ENCODE measurements around the gene UBL5. TPM values are rescaled to one million over a fixed set of nuclear protein-coding genes. Genes with fewer than 3 reads are reported as not detected.

Gene UBL5
- total RNA-seq, 2 experiments from 2014 or later, result 383 to 395 TPM

DNA sequence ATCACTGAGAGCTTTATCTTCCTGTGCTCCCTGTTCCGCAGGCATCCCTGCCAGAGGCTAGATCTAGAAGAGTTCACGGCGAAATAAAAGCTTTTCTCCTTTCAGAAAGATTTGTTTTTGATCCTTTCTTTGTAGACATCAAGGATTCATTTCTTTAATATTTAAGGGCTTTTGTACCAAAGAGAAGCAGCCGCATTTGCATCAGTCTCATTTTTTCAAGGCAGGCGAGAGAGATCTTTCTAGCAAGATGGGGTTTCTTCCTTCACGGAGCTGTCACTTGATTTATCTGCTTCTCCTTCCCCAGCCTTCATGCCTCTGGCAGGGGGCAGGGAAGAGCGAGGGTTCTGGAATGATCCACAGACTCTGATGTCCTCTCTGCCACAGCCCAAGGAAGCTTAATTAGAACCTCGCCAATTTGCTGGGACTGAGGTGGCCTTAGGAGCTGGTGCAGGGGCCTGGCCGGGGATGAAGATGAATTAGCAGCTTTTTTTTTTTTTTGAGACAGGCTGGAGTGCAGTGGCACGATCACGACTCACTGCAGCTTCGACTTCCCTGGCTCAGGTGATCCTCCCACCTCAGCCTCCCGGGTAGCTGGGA lies 47.4 kb downstream of the UBL5 start:
- Mint-ChIP-seq H3K27ac (no peak overlapping the region), H3K9me3 (ENCODE audit: insufficient read depth) (no peaks in the 10 kb centered on the region), H3K36me3 (ENCODE audit: low read depth) (no peaks in the 10 kb centered on the region), H3K4me1 (ENCODE audit: low read depth) (no peaks in the 10 kb centered on the region), H3K27me3 (ENCODE audit: low read depth) (no peaks in the 10 kb centered on the region), H3K4me3 (no peak overlapping the region)
- POLR2A ChIA-PET, result no interaction called here
- no peak for ATAC-seq
- CTCF ChIA-PET, result no interaction called here
- no peak for DNase-seq

- POLR2A ChIA-PET, result no interaction called here
- H3K4me3 Mint-ChIP-seq, result no peak overlapping the region
Measured at GRCh38 chr19:9875796-9876195, 48.1 kb downstream of the UBL5 start.

GRCh38 chr19:9877780-9878510 lies 50.2 kb downstream of the UBL5 start:
- Mint-ChIP-seq H3K27me3 (ENCODE audit: low read depth) (no peaks in the 10 kb centered on the region), H3K9me3 (ENCODE audit: insufficient read depth) (no peaks in the 10 kb centered on the region), H3K36me3 (ENCODE audit: low read depth) (no peaks in the 10 kb centered on the region), H3K27ac (no peak overlapping the region), H3K4me3 (no peak overlapping the region), H3K4me1 (ENCODE audit: low read depth) (no peaks in the 10 kb centered on the region)
- ATAC-seq (no peak), DNase-seq (no peak)
- ChIA-PET POLR2A (no interaction called here), CTCF (no interaction called here)

More at GRCh38 chr19:9875796-9876195, 48.1 kb downstream of the UBL5 start:
- Mint-ChIP-seq H3K9me3 (ENCODE audit: insufficient read depth) (no peaks in the 10 kb centered on the region), H3K4me1 (ENCODE audit: low read depth) (no peaks in the 10 kb centered on the region), H3K36me3 (ENCODE audit: low read depth) (no peaks in the 10 kb centered on the region), H3K27ac (no peak overlapping the region), H3K27me3 (ENCODE audit: low read depth) (no peaks in the 10 kb centered on the region)
- ATAC-seq, result no peak
- CTCF ChIA-PET, result no interaction called here
- DNase-seq, result no peak

- DNase-seq, result no peak
- Mint-ChIP-seq H3K4me3 (no peak overlapping the region), H3K9me3 (ENCODE audit: insufficient read depth) (no peaks in the 10 kb centered on the region), H3K36me3 (ENCODE audit: low read depth) (no peaks in the 10 kb centered on the region), H3K27me3 (ENCODE audit: low read depth) (no peaks in the 10 kb centered on the region), H3K27ac (no peak overlapping the region), H3K4me1 (ENCODE audit: low read depth) (no peaks in the 10 kb centered on the region)
- ChIA-PET POLR2A (interaction anchor here (0.6 kb wide), 1 partner anchor 1222 kb away, joined by 3 read pairs; no protein-coding TSS in a partner anchor), CTCF (no interaction called here)
- ATAC-seq, result no peak
Measured at GRCh38 chr19:9878511-9879196, 50.9 kb downstream of the UBL5 start.

Other genes starting within 250 kb of the UBL5 start
- 10 to 100 TPM; 51.3 to 55.2 TPM for gene ZNF121, start 243.4 kb upstream of the UBL5 start, total RNA-seq
- 10 to 100 TPM; 21.1 to 23.2 TPM for gene ZNF561, start 206.7 kb upstream of the UBL5 start, total RNA-seq
- gene ZNF562, start 152.8 kb upstream of the UBL5 start, total RNA-seq, result 10 to 100 TPM; 27.2 to 29.2 TPM
- gene ZNF846, start 59.2 kb upstream of the UBL5 start, total RNA-seq, result 10 to 100 TPM in 1 of 2 experiments, 1 to 10 TPM in 1; 9.4 to 12.5 TPM
- 10 to 100 TPM; 26.4 to 29.0 TPM for gene FBXL12, start 8.8 kb upstream of the UBL5 start, total RNA-seq
- 100 to 1,000 TPM; 114 to 117 TPM for gene PIN1, start 7.4 kb downstream of the UBL5 start, total RNA-seq
- 1 to 10 TPM; 9.2 to 9.9 TPM for gene OLFM2, start 108.6 kb downstream of the UBL5 start, total RNA-seq
- gene COL5A3, start 182.6 kb downstream of the UBL5 start, total RNA-seq, result under 1 TPM; 0.13 to 0.18 TPM
- gene RDH8, start 185.6 kb downstream of the UBL5 start, total RNA-seq, result not detected